ENCODE measurements around the gene MTNR1A. TPM values are rescaled to one million over a fixed set of nuclear protein-coding genes. Genes with fewer than 3 reads are reported as not detected.

Gene MTNR1A
- polyA plus RNA-seq, 2 of the 4 experiments (the other 2 are of a cell fraction), result 0.17 to 0.47 TPM

DNA sequence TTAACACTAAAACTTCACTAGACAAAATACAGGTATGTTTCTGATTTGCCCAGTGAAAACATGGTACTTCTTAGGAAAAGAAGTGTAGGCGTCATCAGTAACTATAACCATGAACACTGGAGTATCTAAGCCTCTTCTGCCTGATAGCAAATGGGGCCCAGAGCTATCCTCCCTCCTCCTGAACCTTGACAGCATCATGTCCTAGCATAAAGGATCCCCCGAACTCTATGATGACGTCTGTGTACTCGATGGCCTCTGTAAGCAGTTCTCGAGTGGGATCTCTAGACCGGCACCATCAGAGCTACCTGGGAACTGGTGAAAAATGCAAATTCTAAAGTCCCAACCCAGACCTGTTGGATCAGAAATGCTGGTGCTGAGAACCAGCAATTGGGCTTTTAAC, 36.3 kb upstream of the MTNR1A start:
- CTCF ChIA-PET, result no interaction called here
- POLR2A ChIA-PET, result no interaction called here
- 92% methylated on average over 6 of the region's 6 CpGs for WGBS (ENCODE audit: missing lambda C conversion rate)
- no peak overlapping the region for H3K4me2 ChIP-seq
- TF ChIP-seq HOXB13 (CRISPR knock-in tag; IDR thresholded peaks at IDR 0.05; ENCODE audit: low read depth), result no peak
- no peak for TF ChIP-seq KDM5A (IDR thresholded peaks at IDR 0.05)
- no peak for TF ChIP-seq NR3C1 (IDR thresholded peaks at IDR 0.05)
- TF ChIP-seq, protein P1, sequence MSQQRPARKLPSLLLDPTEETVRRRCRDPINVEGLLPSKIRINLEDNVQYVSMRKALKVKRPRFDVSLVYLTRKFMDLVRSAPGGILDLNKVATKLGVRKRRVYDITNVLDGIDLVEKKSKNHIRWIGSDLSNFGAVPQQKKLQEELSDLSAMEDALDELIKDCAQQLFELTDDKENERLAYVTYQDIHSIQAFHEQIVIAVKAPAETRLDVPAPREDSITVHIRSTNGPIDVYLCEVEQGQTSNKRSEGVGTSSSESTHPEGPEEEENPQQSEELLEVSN (IDR thresholded peaks at IDR 0.05; ENCODE audit: borderline replicate concordance, low read depth), result no peak
- no peak for TF ChIP-seq BHLHE40 (IDR thresholded peaks at IDR 0.05; ENCODE audit: low read depth, low read length)
- TF ChIP-seq, protein P2, sequence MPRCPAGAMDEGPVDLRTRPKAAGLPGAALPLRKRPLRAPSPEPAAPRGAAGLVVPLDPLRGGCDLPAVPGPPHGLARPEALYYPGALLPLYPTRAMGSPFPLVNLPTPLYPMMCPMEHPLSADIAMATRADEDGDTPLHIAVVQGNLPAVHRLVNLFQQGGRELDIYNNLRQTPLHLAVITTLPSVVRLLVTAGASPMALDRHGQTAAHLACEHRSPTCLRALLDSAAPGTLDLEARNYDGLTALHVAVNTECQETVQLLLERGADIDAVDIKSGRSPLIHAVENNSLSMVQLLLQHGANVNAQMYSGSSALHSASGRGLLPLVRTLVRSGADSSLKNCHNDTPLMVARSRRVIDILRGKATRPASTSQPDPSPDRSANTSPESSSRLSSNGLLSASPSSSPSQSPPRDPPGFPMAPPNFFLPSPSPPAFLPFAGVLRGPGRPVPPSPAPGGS (IDR thresholded peaks at IDR 0.05), result no peak
- no peak for TF ChIP-seq PHF8 (IDR thresholded peaks at IDR 0.05; ENCODE audit: borderline replicate concordance, low read depth)
- no peak for TF ChIP-seq MYC (IDR thresholded peaks at IDR 0.05; ENCODE audit: borderline replicate concordance, low read length)
- no peak for TF ChIP-seq ELK1 (IDR thresholded peaks at IDR 0.05; ENCODE audit: low read depth, low read length)
- no peak for TF ChIP-seq RCOR1 (IDR thresholded peaks at IDR 0.05; ENCODE audit: low read depth, low read length)
- TF ChIP-seq RAD21 (conservative IDR thresholded peaks at IDR 0.05 in 1 of 2, IDR thresholded peaks at IDR 0.05 in 1 of 2), result no peak
- no peak for TF ChIP-seq JUNB (IDR thresholded peaks at IDR 0.05)
- no peak for TF ChIP-seq TP53 (CRISPR knock-in tag; IDR thresholded peaks at IDR 0.05)
- TF ChIP-seq REST (IDR thresholded peaks at IDR 0.05), result no peak
- FAIRE-seq, result no peak
- ATAC-seq, result no peak
- no peaks in the 10 kb centered on the region for H3K4me1 ChIP-seq
- H3K27ac ChIP-seq, result no peak overlapping the region
- no peaks in the 10 kb centered on the region for H3K9me3 ChIP-seq
- no peak for DNase-seq (ENCODE audit: low read depth in 1 of 2, low spot score in 1 of 2)
- no peak overlapping the region for H3K4me3 ChIP-seq

DNA sequence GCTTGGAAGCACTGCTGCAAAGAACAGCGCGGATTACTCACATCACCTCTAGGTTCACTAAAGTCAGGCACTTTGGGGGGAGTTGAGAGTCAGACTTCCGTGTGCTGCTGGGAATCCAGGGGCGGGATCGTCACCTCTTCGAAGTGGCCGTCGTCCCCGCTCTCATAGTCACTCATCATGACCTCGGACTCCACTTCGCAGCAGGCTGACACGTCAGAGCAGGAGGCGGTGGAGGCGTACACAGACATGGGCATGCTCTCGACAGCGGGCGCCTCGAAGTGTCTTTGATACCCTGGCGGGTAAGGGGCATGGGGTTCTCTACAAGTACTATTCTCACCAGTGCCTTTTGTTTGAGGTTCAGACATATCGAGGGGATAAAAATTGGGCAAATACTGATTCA, 33.1 kb upstream of the MTNR1A start:
- H3K4me1 ChIP-seq, result no peaks in the 10 kb centered on the region
- 97% methylated on average over 20 of the region's 20 CpGs for WGBS (ENCODE audit: missing lambda C conversion rate)
- no peak for TF ChIP-seq HOXA7 (CRISPR knock-in tag; IDR thresholded peaks at IDR 0.05)
- no peak for TF ChIP-seq CHD2 (IDR thresholded peaks at IDR 0.05; ENCODE audit: low read length, partially characterized antibody)
- no peak for TF ChIP-seq ZC3H11A (IDR thresholded peaks at IDR 0.05)
- no peak for TF ChIP-seq HES2 (IDR thresholded peaks at IDR 0.05)
- TF ChIP-seq JUNB (IDR thresholded peaks at IDR 0.05), result no peak
- TF ChIP-seq, protein P3, sequence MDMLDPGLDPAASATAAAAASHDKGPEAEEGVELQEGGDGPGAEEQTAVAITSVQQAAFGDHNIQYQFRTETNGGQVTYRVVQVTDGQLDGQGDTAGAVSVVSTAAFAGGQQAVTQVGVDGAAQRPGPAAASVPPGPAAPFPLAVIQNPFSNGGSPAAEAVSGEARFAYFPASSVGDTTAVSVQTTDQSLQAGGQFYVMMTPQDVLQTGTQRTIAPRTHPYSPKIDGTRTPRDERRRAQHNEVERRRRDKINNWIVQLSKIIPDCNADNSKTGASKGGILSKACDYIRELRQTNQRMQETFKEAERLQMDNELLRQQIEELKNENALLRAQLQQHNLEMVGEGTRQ (IDR thresholded peaks at IDR 0.05), result no peak
- TF ChIP-seq CHD4 (IDR thresholded peaks at IDR 0.05; ENCODE audit: borderline replicate concordance), result no peak
- TF ChIP-seq JUN (IDR thresholded peaks at IDR 0.05), result no peak
- no peak for TF ChIP-seq GATA3 (IDR thresholded peaks at IDR 0.05; ENCODE audit: borderline replicate concordance)
- TF ChIP-seq RAD21 (conservative IDR thresholded peaks at IDR 0.05 in 1 of 2, IDR thresholded peaks at IDR 0.05 in 1 of 2), result no peak
- no peak for TF ChIP-seq RCOR1 (IDR thresholded peaks at IDR 0.05; ENCODE audit: low read depth, low read length)
- TF ChIP-seq HEYL (CRISPR knock-in tag; IDR thresholded peaks at IDR 0.05), result no peak
- no peak overlapping the region for H3K4me3 ChIP-seq
- no peak for FAIRE-seq
- H3K4me2 ChIP-seq, result no peak overlapping the region
- CTCF ChIA-PET, result interaction anchor here (0.5 to 1.9 kb wide), 9 partner anchors 10 to 1483 kb away, joined by 3 to 18 read pairs (median 3); no protein-coding TSS in a partner anchor
- no peaks in the 10 kb centered on the region for H3K9me3 ChIP-seq
- no peak for ATAC-seq
- POLR2A ChIA-PET, result no interaction called here
- H3K27ac ChIP-seq, result no peak overlapping the region
- no peak for DNase-seq (ENCODE audit: low read depth in 1 of 2, low spot score in 1 of 2)

Data from A549 (cell line).